Mononuclear cell (primary cell): Measurements from ENCODE around the gene FHOD1. TPM values are rescaled to one million over a fixed set of nuclear protein-coding genes. Genes with fewer than 3 reads are reported as not detected.

ENCODE experiments used
- H3K27me3 ChIP-seq: 2 replicates; pipeline ENCODE4 v1.6.0; 2011; ENCODE audit warnings: low read length, control low read depth; ENCODE audit not compliant: insufficient read depth
- H3K4me1 ChIP-seq: 2 replicates; pipeline ENCODE4 v1.5.1; 2011; ENCODE audit warnings: mild to moderate bottlenecking, low read length, control low read depth; ENCODE audit not compliant: insufficient read depth
- H3K4me3 ChIP-seq: 2 replicates; pipeline ENCODE4 v1.5.1; 2011; ENCODE audit warnings: mild to moderate bottlenecking, low read length, moderate library complexity
- H3K9me3 ChIP-seq: 2 replicates; pipeline ENCODE4 v1.5.1; 2011; ENCODE audit warnings: low read depth, mild to moderate bottlenecking, control low read depth, low read length
- total RNA-seq: library from RNA; depleted of rRNA; stranded (reverse); fragments of >200 nt; gene quantifications from one replicate; pipeline ENCODE4 v1.2.3, GENCODE V29; 2012

FHOD1 gene
- total RNA-seq, 1 donor = 16.5 TPM

GRCh38 chr16:67246081-67246755, 1.1 kb downstream of the FHOD1 start:
- Histone ChIP-seq H3K4me3 (peak overlapping the region; percentile 68), H3K4me1 (peaks cover 76% of the 10 kb centered on the region), H3K27me3 (peaks cover 21% of the 10 kb centered on the region), H3K9me3 (no peaks in the 10 kb centered on the region)

- no peaks in the 10 kb centered on the region for H3K9me3 ChIP-seq
- H3K4me1 ChIP-seq = peaks cover 77% of the 10 kb centered on the region
- H3K4me3 ChIP-seq = peak overlapping the region; percentile 68
- peaks cover 21% of the 10 kb centered on the region for H3K27me3 ChIP-seq
Observed at GRCh38 chr16:67245674-67246080, 1.6 kb downstream of the FHOD1 start.

GRCh38 chr16:67245186-67245585, 2.1 kb downstream of the FHOD1 start:
- Histone ChIP-seq H3K9me3 (no peaks in the 10 kb centered on the region), H3K27me3 (peaks cover 16% of the 10 kb centered on the region), H3K4me3 (peak overlapping the region; percentile 6), H3K4me1 (peaks cover 77% of the 10 kb centered on the region)

GRCh38 chr16:67244387-67245185, 2.7 kb downstream of the FHOD1 start:
- Histone ChIP-seq H3K9me3 (no peaks in the 10 kb centered on the region), H3K4me1 (peaks cover 76% of the 10 kb centered on the region), H3K4me3 (peak overlapping the region; percentile 6), H3K27me3 (peaks cover 10% of the 10 kb centered on the region)

- Histone ChIP-seq H3K9me3 (no peaks in the 10 kb centered on the region), H3K27me3 (peaks cover 3% of the 10 kb centered on the region), H3K4me1 (peaks cover 66% of the 10 kb centered on the region), H3K4me3 (no peak overlapping the region)
Observed at GRCh38 chr16:67243481-67243880, 3.8 kb downstream of the FHOD1 start.

GRCh38 chr16:67242138-67242730, 5.0 kb downstream of the FHOD1 start:
- H3K4me3 ChIP-seq = no peak overlapping the region
- H3K4me1 ChIP-seq = peaks cover 55% of the 10 kb centered on the region
- no peaks in the 10 kb centered on the region for H3K9me3 ChIP-seq
- H3K27me3 ChIP-seq = no peaks in the 10 kb centered on the region

GRCh38 chr16:67241008-67241900, 6.0 kb downstream of the FHOD1 start:
- H3K4me3 ChIP-seq = no peak overlapping the region
- no peaks in the 10 kb centered on the region for H3K9me3 ChIP-seq
- no peaks in the 10 kb centered on the region for H3K27me3 ChIP-seq
- H3K4me1 ChIP-seq = peaks cover 49% of the 10 kb centered on the region

- peaks cover 41% of the 10 kb centered on the region for H3K4me1 ChIP-seq
- H3K4me3 ChIP-seq = no peak overlapping the region
- no peaks in the 10 kb centered on the region for H3K27me3 ChIP-seq
- H3K9me3 ChIP-seq = no peaks in the 10 kb centered on the region
Observed at GRCh38 chr16:67240506-67240905, 6.8 kb downstream of the FHOD1 start.

- no peak overlapping the region for H3K4me3 ChIP-seq
- H3K4me1 ChIP-seq = peaks cover 26% of the 10 kb centered on the region
Observed at GRCh38 chr16:67238806-67239470, 8.3 kb downstream of the FHOD1 start.

GRCh38 chr16:67238278-67238575, 9.1 kb downstream of the FHOD1 start:
- Histone ChIP-seq H3K4me3 (no peak overlapping the region), H3K9me3 (no peaks in the 10 kb centered on the region), H3K27me3 (no peaks in the 10 kb centered on the region), H3K4me1 (peaks cover 19% of the 10 kb centered on the region)

More at GRCh38 chr16:67238806-67239470, 8.3 kb downstream of the FHOD1 start:
- H3K9me3 ChIP-seq = no peaks in the 10 kb centered on the region
- no peaks in the 10 kb centered on the region for H3K27me3 ChIP-seq

- no peak overlapping the region for H3K4me3 ChIP-seq
- H3K27me3 ChIP-seq = no peaks in the 10 kb centered on the region
- H3K9me3 ChIP-seq = no peaks in the 10 kb centered on the region
- H3K4me1 ChIP-seq = peaks cover 14% of the 10 kb centered on the region
Observed at GRCh38 chr16:67237396-67238277, 9.6 kb downstream of the FHOD1 start.

GRCh38 chr16:67236563-67237395, 10.5 kb downstream of the FHOD1 start:
- Histone ChIP-seq H3K4me3 (no peak overlapping the region), H3K27me3 (no peaks in the 10 kb centered on the region), H3K4me1 (peaks cover 6% of the 10 kb centered on the region)

More at GRCh38 chr16:67236563-67237395, 10.5 kb downstream of the FHOD1 start:
- H3K9me3 ChIP-seq = no peaks in the 10 kb centered on the region
